T-cell (primary cell): ENCODE results near the gene COG3. TPM values are rescaled to one million over a fixed set of nuclear protein-coding genes. Genes with fewer than 3 reads are reported as not detected.
A peak's percentile ranks its signal among the peaks of the same experiment; 100 is the strongest.

Experiments
- ATAC-seq, 4 experiments: fragments of 200-7000 bp in 3 of 4; fragments of 150-1000 bp in 1 of 4; cut with Tn5 transposase; replicated peaks in 1 of 4; 1 replicate in 3 of 4; 2 replicates in 1 of 4; pipeline ENCODE4 v1.10.0; 2021; ENCODE audit warnings: moderate library complexity in 3 of 4, mild to moderate bottlenecking in 2 of 4, moderate number of reproducible peaks in 1 of 4
- CTCF ChIA-PET, 2 donors: fragments of 300-600 bp; sonication (Branson Sonifier 250); formaldehyde crosslinking; loops; one replicate each; lab custom pipeline; 2022; ENCODE audit warnings: antibody characterized with exemption in 2 of 2; lab: Charles Lee
- POLR2A ChIA-PET, 2 donors: fragments of 300-600 bp; sonication (Branson Sonifier 250); formaldehyde crosslinking; loops; one replicate each; lab custom pipeline; 2022; ENCODE audit warnings: antibody characterized with exemption in 2 of 2; lab: Charles Lee
- DNase-seq, 35 experiments: peaks; one replicate each; pipeline versions ENCODE4 v3.0.0 to v3.0.0-alpha.2; 2013 to 2023
- H3K27ac ChIP-seq: one replicate; pipeline ENCODE4 v1.5.1; 2013; ENCODE audit warnings: low read length
- H3K27me3 ChIP-seq, 2 experiments: replicated peaks in 1 of 2; 1 replicate in 1 of 2; 2 replicates in 1 of 2; pipeline versions ENCODE4 v1.6.1 to v1.7.0; 2013; ENCODE audit warnings: low read length in 1 of 2, mixed read lengths in 1 of 2; ENCODE audit not compliant: control insufficient read depth in 2 of 2, insufficient read depth in 2 of 2; ENCODE audit errors: extremely low read depth in 1 of 2
- H3K36me3 ChIP-seq, 2 donors: 1 replicate in 1 of 2; 2 replicates in 1 of 2; pipeline versions ENCODE4 v1.6.1 to v1.7.0; 2013; ENCODE audit warnings: low read length in 1 of 2; ENCODE audit not compliant: control insufficient read depth in 2 of 2, insufficient read depth in 1 of 2; ENCODE audit errors: extremely low read depth in 1 of 2
- H3K4me1 ChIP-seq, 2 experiments: 1 replicate in 1 of 2; 2 replicates in 1 of 2; pipeline versions ENCODE4 v1.6.1 to v1.7.0; 2013; ENCODE audit warnings: low read length in 2 of 2, mixed read lengths in 1 of 2; ENCODE audit not compliant: insufficient read depth in 2 of 2, control insufficient read depth in 1 of 2; ENCODE audit errors: extremely low read depth in 1 of 2
- H3K4me3 ChIP-seq, 2 donors: 1 replicate in 1 of 2; 2 replicates in 1 of 2; pipeline versions ENCODE4 v1.5.1 to v1.7.0; 2013; ENCODE audit warnings: mild to moderate bottlenecking in 2 of 2, low read length in 1 of 2, moderate library complexity in 1 of 2; ENCODE audit not compliant: control insufficient read depth in 1 of 2; ENCODE audit errors: extremely low read depth in 1 of 2
- H3K9me3 ChIP-seq: 2 replicates; pipeline ENCODE4 v1.7.0; 2013
- H3K27ac Mint-ChIP-seq, 2 donors: one replicate each; pipeline ENCODE4 v1.8.0; 2020 to 2021; ENCODE audit warnings: mild to moderate bottlenecking in 2 of 2, mixed read lengths in 2 of 2
- H3K27me3 Mint-ChIP-seq, 2 donors: one replicate each; pipeline ENCODE4 v1.8.0; 2021 to 2022; ENCODE audit warnings: mixed read lengths in 2 of 2
- H3K36me3 Mint-ChIP-seq: one replicate; pipeline ENCODE4 v1.8.0; 2021; ENCODE audit warnings: mixed read lengths
- H3K4me1 Mint-ChIP-seq, 3 donors: one replicate each; pipeline ENCODE4 v1.8.0; 2020 to 2022; ENCODE audit warnings: mixed read lengths in 3 of 3, mild to moderate bottlenecking in 1 of 3
- H3K4me3 Mint-ChIP-seq, 3 donors: one replicate each; pipeline ENCODE4 v1.8.0; 2020 to 2022; ENCODE audit warnings: mild to moderate bottlenecking in 3 of 3, mixed read lengths in 3 of 3, moderate library complexity in 3 of 3
- H3K9me3 Mint-ChIP-seq, 3 donors: one replicate each; pipeline ENCODE4 v1.8.0; 2020 to 2022; ENCODE audit warnings: mixed read lengths in 3 of 3
- WGBS: methylation state at CpG from one replicate; pipeline ENCODE4 v1.1.5; 2013; ENCODE audit warnings: missing lambda C conversion rate; ENCODE audit not compliant: insufficient coverage; 5-methylcytosine and 5-hydroxymethylcytosine counted together
- total RNA-seq, 35 experiments: library from RNA in 6 of 35; stranded (reverse) in 6 of 35; fragments of 120-200 nt in 1 of 35; gene quantifications; one replicate each; pipeline versions ENCODE4 v1.2.1 to v1.2.4 and lab custom pipeline; 2013 to 2026

Gene COG3, protein sequence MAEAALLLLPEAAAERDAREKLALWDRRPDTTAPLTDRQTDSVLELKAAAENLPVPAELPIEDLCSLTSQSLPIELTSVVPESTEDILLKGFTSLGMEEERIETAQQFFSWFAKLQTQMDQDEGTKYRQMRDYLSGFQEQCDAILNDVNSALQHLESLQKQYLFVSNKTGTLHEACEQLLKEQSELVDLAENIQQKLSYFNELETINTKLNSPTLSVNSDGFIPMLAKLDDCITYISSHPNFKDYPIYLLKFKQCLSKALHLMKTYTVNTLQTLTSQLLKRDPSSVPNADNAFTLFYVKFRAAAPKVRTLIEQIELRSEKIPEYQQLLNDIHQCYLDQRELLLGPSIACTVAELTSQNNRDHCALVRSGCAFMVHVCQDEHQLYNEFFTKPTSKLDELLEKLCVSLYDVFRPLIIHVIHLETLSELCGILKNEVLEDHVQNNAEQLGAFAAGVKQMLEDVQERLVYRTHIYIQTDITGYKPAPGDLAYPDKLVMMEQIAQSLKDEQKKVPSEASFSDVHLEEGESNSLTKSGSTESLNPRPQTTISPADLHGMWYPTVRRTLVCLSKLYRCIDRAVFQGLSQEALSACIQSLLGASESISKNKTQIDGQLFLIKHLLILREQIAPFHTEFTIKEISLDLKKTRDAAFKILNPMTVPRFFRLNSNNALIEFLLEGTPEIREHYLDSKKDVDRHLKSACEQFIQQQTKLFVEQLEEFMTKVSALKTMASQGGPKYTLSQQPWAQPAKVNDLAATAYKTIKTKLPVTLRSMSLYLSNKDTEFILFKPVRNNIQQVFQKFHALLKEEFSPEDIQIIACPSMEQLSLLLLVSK
- total RNA-seq (10 to 100 TPM; 40.0 to 47.0 (median 42.3) TPM), total RNA-seq (lab: John Stamatoyannopoulos, UW) (56.8 to 135 (median 82.1) reads per million in 29 experiments)
- total RNA-seq (2013) = 45.1 TPM

DNA sequence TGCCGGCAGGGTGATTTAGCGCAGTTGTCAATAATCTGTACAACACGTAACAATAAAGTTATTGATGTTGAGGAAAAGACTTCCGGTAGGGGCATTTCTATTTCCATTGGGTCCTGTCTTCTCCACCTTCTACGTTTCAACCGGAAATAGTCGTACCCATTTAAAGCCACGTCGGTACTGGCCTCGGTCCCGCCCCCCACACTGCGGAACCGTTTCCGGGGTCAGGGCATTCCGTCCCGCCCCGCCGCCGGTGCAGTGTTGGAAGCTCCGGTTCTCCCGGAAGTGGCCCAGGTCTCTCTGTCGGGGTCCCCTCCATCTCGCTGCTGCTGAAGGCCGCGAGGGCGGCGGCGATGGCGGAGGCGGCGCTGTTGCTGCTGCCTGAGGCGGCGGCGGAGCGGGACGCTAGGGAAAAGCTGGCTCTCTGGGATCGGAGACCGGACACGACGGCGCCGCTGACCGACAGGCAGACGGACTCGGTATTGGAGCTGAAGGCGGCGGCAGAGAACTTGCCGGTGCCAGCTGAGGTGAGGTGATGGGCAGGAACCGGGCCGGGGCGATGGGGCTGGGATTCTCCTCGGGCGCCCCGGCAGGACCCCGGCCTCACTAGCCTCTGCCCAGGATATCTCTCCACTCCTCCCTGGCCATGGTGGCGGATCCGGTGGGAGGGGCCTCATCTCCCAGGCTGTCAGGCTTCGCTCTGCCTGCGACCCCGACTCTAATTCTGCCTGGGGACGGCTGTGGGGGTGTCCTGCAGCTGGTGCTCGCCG is at the start of gene COG3:
Gene COG3 (plus strand): TSS at position 253 of the 767 bp plus-strand sequence. CDS start 98 bp downstream, at position 351.
- H3K27me3 Mint-ChIP-seq = no peaks in the 10 kb centered on the region
- H3K27ac Mint-ChIP-seq = peak within 1 kb of the TSS; percentile 92 to 96
- ATAC-seq (peak; percentile 94 to 97 (median 95)), DNase-seq (peak; percentile 86 to 97 (median 92))
- Histone ChIP-seq H3K9me3 (no peaks in the 10 kb centered on the region), H3K4me1 (peaks cover 26% of the 10 kb centered on the region in 2 experiments), H3K27me3 (no peaks in the 10 kb centered on the region), H3K4me3 (peak within 1 kb of the TSS; percentile 90 to 98), H3K36me3 (peaks cover 0 to 3% of the 10 kb centered on the region in 2 donors), H3K27ac (peak within 1 kb of the TSS; percentile 87)
- WGBS = under 1% methylated on average over 48 of the region's 63 CpGs
- POLR2A ChIA-PET = interaction anchor here in 1 of 2 donors (0.9 kb wide), 1 partner anchor 16 kb away, joined by 3 read pairs; no protein-coding TSS in a partner anchor
- CTCF ChIA-PET = interaction anchor here (0.6 to 2.1 kb wide), 10 partner anchors 8 to 677 kb away, joined by 3 to 18 read pairs (median 4); partner anchors contain the start of gene SLC25A30 (in 1 of the 2)
- peaks cover 3% of the 10 kb centered on the region for H3K36me3 Mint-ChIP-seq
- H3K4me1 Mint-ChIP-seq = peaks cover 58 to 65% (median 61%) of the 10 kb centered on the region in 3 donors
- no peaks in the 10 kb centered on the region for H3K9me3 Mint-ChIP-seq
- peak within 1 kb of the TSS; percentile 89 to 91 (median 90) for H3K4me3 Mint-ChIP-seq

DNA sequence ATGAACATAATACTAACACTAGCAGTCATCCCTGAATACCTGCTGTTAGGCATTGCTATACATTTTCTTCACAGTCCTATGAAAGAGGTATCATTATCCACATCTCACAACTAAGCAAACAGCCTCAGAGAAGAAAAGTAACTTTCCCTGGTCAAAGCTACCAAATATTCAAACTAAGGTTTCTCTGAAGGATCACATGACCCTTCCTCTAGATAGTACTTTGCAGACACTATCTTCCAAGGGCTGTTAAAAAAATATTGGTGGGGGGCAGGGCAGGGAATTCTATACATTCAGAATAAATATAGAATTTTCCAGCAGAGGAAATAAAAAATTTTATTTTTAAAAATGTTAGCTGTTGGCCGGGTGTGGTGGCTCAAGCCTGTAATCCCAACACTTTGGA is 49.6 kb upstream of the COG3 start:
- Mint-ChIP-seq H3K27ac (peak overlapping the region in 1 of 2 donors; percentile 18), H3K4me1 (peaks cover 36 to 43% (median 43%) of the 10 kb centered on the region in 3 donors), H3K4me3 (peak overlapping the region in 1 of 3 donors; percentile 17), H3K9me3 (no peaks in the 10 kb centered on the region), H3K36me3 (peaks cover 9% of the 10 kb centered on the region), H3K27me3 (no peaks in the 10 kb centered on the region)
- ChIA-PET CTCF (interaction anchor here (0.5 to 1.0 kb wide), 3 partner anchors 9 to 48 kb away, joined by 3 to 6 read pairs (median 3); no protein-coding TSS in a partner anchor), POLR2A (interaction anchor here in 1 of 2 donors (0.6 kb wide), 2 partner anchors 63 to 1474 kb away, joined by 4 to 5 read pairs; no protein-coding TSS in a partner anchor)
- H3K27ac ChIP-seq = no peak overlapping the region
- H3K4me1 ChIP-seq = peaks cover 6 to 29% of the 10 kb centered on the region in 2 experiments
- H3K27me3 ChIP-seq = no peaks in the 10 kb centered on the region
- WGBS = no CpG with 5 or more reads among the region's 1 CpG
- ATAC-seq = no peak
- H3K36me3 ChIP-seq = peaks cover 8 to 12% of the 10 kb centered on the region in 2 donors
- H3K9me3 ChIP-seq = no peaks in the 10 kb centered on the region
- DNase-seq = no peak
- no peak overlapping the region for H3K4me3 ChIP-seq

DNA sequence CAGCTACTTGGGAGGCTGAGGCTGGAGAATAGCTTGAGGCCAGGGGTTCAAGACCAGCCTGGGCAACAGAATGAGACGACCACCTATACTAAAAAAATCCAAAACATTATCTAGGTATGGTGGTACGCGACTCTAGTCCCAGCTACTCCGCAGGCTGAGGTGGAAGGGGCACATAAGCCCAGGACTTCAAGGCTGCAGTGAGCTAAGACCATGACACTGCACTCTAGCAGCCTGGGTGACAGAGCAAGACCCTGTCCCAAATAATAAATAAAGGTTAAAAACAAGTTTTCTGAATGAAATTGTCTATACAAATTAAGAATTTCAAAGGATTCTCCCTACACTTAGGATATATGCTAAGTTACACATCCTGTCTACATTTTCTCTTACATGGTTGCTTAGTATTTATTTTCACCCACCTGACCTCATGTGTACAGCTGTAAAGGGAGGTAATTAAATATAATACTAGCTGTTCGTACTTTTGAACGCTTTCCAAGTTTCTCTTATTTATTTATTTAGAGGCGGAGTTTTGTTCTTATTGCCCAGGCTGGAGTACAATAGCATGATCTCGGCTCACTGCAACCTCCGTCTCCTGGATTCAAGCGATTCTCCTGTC is 48.1 kb upstream of the COG3 start:
- DNase-seq = no peak
- H3K4me3 Mint-ChIP-seq = peak overlapping the region; percentile 94 to 97 (median 95)
- no peaks in the 10 kb centered on the region for H3K9me3 Mint-ChIP-seq
- no peaks in the 10 kb centered on the region for H3K36me3 ChIP-seq
- peaks cover 6 to 29% of the 10 kb centered on the region in 2 experiments for H3K4me1 ChIP-seq
- H3K27ac Mint-ChIP-seq = peak overlapping the region; percentile 96 to 98
- H3K9me3 ChIP-seq = no peaks in the 10 kb centered on the region
- 100% methylated on average over 2 of the region's 10 CpGs for whole genome bisulfite sequencing
- ATAC-seq = no peak
- POLR2A ChIA-PET = interaction anchor here (0.6 to 0.9 kb wide), 4 partner anchors 49 to 1517 kb away, joined by 3 to 4 read pairs (median 4); no protein-coding TSS in a partner anchor
- H3K27me3 ChIP-seq = no peaks in the 10 kb centered on the region
- no peaks in the 10 kb centered on the region for H3K27me3 Mint-ChIP-seq
- peaks cover 31 to 36% (median 36%) of the 10 kb centered on the region in 3 donors for H3K4me1 Mint-ChIP-seq
- H3K27ac ChIP-seq = peak overlapping the region; percentile 89
- H3K4me3 ChIP-seq = peak overlapping the region; percentile 58 to 93
- peaks cover under 1% of the 10 kb centered on the region for H3K36me3 Mint-ChIP-seq
- CTCF ChIA-PET = interaction anchor here in 1 of 2 donors (0.5 to 3.5 kb wide), 10 partner anchors 18 to 895 kb away, joined by 3 to 18 read pairs (median 6); partner anchors contain the start of genes COG3 and TPT1

DNA sequence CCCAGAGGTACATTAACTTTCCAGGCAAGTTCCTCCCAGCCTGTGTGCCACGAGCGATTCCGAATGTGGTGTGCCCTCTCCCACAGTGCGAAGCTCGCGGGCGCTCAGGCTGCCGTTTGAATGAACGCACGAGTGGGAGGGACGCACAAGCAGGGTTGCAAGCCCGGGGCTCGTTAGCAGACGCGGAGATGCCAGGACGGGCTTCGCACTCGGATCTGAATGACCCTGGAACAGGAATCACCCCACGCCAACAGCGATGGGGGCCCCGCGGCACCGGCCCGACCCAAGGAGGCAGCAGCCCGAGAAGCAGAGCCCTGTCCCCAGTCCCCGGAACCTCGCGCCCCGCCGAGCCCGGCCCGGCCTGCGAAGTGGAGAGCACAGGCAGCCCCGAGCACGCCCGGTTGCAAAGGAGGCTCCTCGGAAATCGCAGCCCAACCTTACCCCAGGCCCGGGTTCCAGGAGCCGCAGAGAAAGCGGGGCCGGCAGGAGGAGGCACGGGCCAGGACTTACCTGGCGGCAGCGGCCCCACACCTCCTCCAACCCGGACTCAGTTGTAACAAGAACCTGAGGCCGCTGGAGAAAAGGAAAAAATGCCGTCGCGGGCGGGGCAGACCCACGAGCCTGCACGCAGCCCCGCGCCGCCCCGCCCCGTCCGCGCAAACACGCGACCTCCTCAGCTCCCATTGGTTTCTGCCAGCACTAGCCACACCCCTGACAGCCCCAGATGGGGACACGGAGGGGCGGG is 46.8 kb upstream of the COG3 start, which contains the start of gene SLC25A30:
Gene SLC25A30 (minus strand): TSS at position 584 of the 745 bp plus-strand sequence. CDS start 6,948 bp downstream, outside the sequence.
- no peaks in the 10 kb centered on the region for H3K36me3 Mint-ChIP-seq
- POLR2A ChIA-PET = interaction anchor here (0.6 to 0.9 kb wide), 11 partner anchors 19 to 722 kb away, joined by 3 to 8 read pairs (median 4); no protein-coding TSS in a partner anchor

More for the DNA sequence above, 46.8 kb upstream of the COG3 start, which contains the start of gene SLC25A30:
- Mint-ChIP-seq H3K27ac (peak within 1 kb of the TSS; percentile 96 to 98), H3K4me1 (peaks cover 27 to 28% (median 28%) of the 10 kb centered on the region in 3 donors), H3K4me3 (peak within 1 kb of the TSS; percentile 94 to 97 (median 95)), H3K27me3 (no peaks in the 10 kb centered on the region), H3K9me3 (no peaks in the 10 kb centered on the region)
- Histone ChIP-seq H3K4me1 (peaks cover 6 to 29% of the 10 kb centered on the region in 2 experiments), H3K36me3 (no peaks in the 10 kb centered on the region), H3K27ac (peak within 1 kb of the TSS; percentile 89), H3K9me3 (no peaks in the 10 kb centered on the region), H3K27me3 (no peaks in the 10 kb centered on the region), H3K4me3 (peak within 1 kb of the TSS; percentile 58 to 93)
- CTCF ChIA-PET = interaction anchor here (0.6 to 3.5 kb wide), 16 partner anchors 9 to 1301 kb away, joined by 3 to 18 read pairs (median 6); partner anchors contain the start of genes COG3 (in 1 of the 2) and TPT1 (in 1 of the 2)
- peak; percentile 77 to 94 (median 88) for DNase-seq
- WGBS = under 1% methylated on average over 60 of the region's 64 CpGs
- ATAC-seq = peak; percentile 92 to 95 (median 94)
